ENCODE results near the gene SFTA2. TPM values are rescaled to one million over a fixed set of nuclear protein-coding genes. Genes with fewer than 3 reads are reported as not detected.

Gene SFTA2
- 0.27 TPM in 1 of 5 replicates, not detected in the others for total RNA-seq (2022; extraction: Qiagen RNA extraction)

DNA sequence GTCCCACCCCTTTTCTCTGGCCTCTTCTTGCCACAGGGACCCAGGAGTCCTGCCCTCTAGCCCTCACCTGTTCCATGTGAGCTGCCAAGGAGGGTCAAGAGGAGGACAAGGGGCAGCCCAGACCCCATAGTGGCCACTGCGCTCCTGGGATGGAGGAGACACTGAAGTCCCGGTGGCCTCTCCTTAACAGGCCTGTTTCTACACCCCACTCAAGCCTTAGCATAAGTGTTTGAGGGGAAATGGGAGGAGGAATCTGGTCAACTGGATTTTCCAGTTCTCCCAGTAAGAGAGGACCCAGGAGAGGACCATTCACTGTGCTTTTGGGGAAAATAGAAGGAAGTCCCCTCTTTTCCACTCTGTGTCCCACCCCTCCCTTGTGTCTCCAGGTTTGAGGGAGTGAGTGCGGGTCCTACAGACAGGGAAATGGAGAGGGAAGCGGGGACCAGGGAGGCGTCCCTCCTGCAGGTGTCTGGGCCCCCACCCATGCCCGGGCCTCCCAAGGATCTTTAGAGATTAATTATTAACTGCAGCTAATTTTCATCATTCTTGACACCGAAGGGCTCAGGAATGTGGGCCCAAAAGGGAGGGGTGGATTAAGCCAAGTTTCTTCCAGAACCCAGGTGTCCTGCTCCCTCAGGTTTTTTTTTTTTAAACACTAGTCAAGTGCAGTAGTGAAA is at the start of gene SFTA2:
TSS of gene SFTA2 (minus strand) at position 202 of the 677 bp plus-strand sequence. CDS start at position 128, 74 bp downstream.

DNA sequence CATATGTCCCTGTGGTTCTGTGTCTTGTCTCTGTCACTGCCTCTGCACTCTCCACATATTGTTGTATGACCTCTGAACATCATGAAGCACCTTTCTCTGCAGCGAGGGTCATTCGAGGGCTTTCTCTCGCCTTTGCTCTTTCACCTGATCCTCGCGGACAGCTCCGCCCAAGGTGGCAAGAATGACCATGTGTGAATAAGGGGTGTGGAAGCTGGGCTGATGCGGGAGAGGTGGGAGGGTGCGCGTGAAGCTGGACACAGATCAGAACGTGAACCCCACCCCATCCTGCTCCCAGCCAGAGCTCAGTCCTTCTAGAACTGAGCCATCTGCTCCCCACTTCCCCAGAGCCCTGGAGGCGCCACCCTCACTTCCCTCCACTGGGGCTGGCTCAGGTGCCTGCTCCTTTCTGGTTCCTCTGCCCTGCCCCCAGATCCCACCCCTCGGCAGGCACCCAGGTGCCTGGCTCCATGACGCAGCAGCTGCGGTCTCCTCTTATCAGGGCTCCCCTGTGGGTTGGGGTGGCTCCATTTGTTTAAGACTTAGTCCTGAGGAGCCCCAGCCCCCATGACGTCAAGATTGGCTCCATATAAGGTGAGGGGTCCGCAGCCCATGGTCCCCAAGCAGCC is 8.5 kb upstream of the SFTA2 start, which contains the start of gene MUCL3:
TSS of gene MUCL3 (plus strand) at position 613 of the 626 bp plus-strand sequence. CDS start 27 bp downstream, outside the sequence.

DNA sequence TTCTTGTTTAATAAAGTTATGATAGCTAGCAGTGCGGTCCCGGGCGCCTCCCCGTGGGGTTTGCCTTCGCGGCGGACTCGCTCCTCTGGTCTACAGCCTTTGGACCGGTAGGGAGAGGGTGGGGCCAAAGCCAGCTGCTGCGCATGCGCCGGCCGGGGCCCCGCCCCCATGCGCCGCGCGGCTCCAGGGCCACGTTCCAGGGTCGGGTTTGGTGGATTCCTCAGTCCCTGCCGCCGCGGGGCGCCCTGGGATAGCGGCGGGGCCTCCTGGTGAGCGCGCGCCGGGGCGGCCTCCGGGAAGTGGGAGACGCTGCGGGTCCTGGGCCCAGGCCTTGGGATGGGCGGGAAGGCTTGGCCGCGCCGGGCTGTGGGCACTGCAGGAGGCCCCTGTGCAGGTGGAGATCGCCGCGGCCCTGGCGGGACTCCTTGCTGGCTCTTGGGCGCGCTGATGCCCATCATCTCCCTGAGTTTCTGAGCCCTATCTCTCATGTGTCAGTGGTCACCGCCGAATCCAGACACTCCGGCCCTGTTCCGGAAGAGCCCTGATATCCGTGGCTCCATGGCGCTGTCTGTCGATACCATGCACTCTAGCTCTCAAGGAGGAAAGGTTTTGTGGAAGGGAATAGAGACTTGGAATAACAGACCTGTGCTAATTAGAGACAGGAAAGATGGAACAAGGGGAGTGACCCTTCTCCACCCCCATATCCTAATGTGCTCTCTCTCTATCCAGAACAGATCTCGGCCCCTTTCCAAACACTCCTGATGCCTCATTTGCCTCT is 17.7 kb downstream of the SFTA2 start, which contains the start of gene VARS2:
TSS of gene VARS2 (plus strand) at position 163 of the 778 bp plus-strand sequence. CDS start at position 762, 599 bp downstream.

DNA sequence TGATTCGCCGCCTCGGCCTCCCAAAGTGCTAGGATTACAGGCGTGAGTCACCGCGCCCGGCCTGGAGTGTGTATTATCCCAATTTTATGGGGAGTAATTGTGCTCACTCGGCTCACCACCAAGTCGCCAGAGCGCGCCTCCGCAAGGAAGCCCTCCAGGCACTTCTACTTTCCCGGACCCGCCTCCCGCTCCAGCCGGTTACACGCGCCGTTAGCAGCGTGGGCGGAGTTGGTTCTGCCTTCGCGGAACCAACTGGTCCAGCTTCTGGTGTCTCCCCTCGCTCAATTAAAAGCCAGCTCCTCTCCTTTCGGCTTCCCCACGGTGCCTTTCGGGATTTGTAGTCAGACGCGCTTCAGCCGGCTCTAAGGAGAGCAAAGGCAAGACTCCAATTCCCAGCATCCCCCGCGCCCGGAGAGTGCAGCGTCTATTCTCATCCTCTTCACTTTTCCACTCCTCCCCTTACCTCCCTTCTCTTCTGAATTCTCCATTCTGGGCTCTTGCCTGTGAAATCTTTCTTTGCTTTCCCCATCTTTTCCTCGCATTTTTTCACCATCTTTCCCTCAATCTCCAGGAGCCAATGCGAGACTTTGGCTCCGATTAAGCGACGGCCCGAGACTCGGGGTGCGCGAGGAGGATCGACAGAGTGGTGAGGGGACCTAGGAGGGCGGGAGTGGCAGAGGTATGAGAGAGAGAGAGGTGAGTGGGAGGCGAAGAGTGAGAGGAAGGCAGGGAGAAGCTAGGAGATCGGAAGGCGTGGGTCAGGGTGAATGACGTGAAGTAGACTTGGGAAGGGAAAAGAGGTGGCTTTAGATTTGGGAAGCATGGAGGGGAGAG is 24.0 kb downstream of the SFTA2 start, which contains the start of gene GTF2H4:
TSS of gene GTF2H4 (plus strand) at position 450 of the 834 bp plus-strand sequence.

DNA sequence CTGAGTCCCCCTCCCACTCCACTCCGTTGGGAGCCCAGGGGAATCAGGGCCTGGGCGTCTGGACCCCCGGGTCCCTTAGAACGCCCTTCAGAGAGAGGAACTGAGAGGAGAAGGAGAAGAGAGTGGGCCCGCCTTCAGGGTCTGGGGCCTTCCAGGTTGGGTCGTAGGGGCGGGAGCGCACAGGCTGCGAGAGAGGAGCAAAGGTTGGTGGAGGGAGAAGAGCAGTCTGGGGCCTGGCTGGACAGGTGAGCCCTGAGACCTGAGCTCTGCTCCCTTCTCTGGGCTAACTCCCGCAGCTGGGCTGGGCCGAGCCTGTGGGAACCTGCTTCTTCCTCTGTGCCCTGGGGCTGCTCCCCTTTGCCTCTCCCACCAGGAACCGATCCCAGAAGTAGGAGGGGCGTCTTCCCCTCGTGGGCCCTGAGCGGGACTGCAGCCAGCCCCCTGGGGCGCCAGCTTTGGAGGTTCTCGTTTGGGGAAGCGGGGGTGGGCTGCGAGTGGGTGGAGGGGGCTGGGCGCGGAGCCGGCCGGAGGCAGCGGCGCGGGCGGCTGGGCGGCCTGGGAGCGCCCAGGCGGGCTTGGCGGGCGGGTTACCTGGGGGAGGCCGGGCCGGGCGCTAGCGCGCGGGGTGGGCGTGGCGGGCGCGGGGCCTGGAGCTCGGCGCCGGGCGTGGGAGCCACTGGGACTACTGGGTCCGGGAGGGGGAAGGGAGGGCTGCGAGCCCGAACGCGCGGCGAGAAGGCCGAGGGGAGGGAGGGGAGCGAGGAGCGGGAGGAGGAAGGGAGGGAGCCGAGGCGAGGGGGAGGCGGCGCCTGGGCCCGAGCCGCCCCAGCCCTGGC is 48.1 kb downstream of the SFTA2 start, which contains the start of gene DDR1:
TSS of gene DDR1 (plus strand) at position 835 of the 836 bp plus-strand sequence. CDS start 4,211 bp downstream, outside the sequence.

Other genes starting within 250 kb of the SFTA2 start
- gene PPP1R18, start 245.5 kb downstream of the SFTA2 start, total RNA-seq (2022; extraction: Qiagen RNA extraction), result 41.4 to 47.5 TPM (median 44.5 TPM) in 5 replicates
- gene NRM, start 241.2 kb downstream of the SFTA2 start, total RNA-seq (2022; extraction: Qiagen RNA extraction), result 23.1 to 27.4 TPM (median 25.9 TPM) in 5 replicates
- 14.9 to 21.3 TPM (median 16.4 TPM) in 5 replicates for gene MDC1, start 214.9 kb downstream of the SFTA2 start, total RNA-seq (2022; extraction: Qiagen RNA extraction)
- 822 to 948 TPM (median 905 TPM) in 5 replicates for gene TUBB, start 211.8 kb downstream of the SFTA2 start, total RNA-seq (2022; extraction: Qiagen RNA extraction)
- 84.0 to 102 TPM (median 90.7 TPM) in 5 replicates for gene FLOT1, start 189.5 kb downstream of the SFTA2 start, total RNA-seq (2022; extraction: Qiagen RNA extraction)
- gene IER3, start 187.6 kb downstream of the SFTA2 start, total RNA-seq (2022; extraction: Qiagen RNA extraction), result 48.0 to 79.6 TPM (median 72.7 TPM) in 5 replicates
- gene DDR1, start 47.7 kb downstream of the SFTA2 start, total RNA-seq (2022; extraction: Qiagen RNA extraction), result 51.1 to 64.4 TPM (median 58.1 TPM) in 5 replicates
- 18.1 to 21.8 TPM (median 20.4 TPM) in 5 replicates for gene GTF2H4, start 24.0 kb downstream of the SFTA2 start, total RNA-seq (2022; extraction: Qiagen RNA extraction)
- 11.3 to 16.0 TPM (median 14.6 TPM) in 5 replicates for gene VARS2, start 17.9 kb downstream of the SFTA2 start, total RNA-seq (2022; extraction: Qiagen RNA extraction)
- 0.08 to 0.20 TPM (median 0.12 TPM) in 5 replicates for gene MUCL3, start 8.8 kb upstream of the SFTA2 start, total RNA-seq (2022; extraction: Qiagen RNA extraction)
- not detected in 5 replicates for gene MUC21, start 51.5 kb upstream of the SFTA2 start, total RNA-seq (2022; extraction: Qiagen RNA extraction)
- gene MUC22, start 78.3 kb upstream of the SFTA2 start, total RNA-seq (2022; extraction: Qiagen RNA extraction), result 0.03 TPM in 1 of 5 replicates, not detected in the others
- not detected in 5 replicates for gene C6orf15, start 180.4 kb upstream of the SFTA2 start, total RNA-seq (2022; extraction: Qiagen RNA extraction)
- 4.2 to 5.7 TPM (median 4.4 TPM) in 5 replicates for gene PSORS1C1, start 182.6 kb upstream of the SFTA2 start, total RNA-seq (2022; extraction: Qiagen RNA extraction)
- 0.05 TPM in 1 of 5 replicates, not detected in the others for gene CDSN, start 188.3 kb upstream of the SFTA2 start, total RNA-seq (2022; extraction: Qiagen RNA extraction)
- not detected in 5 replicates for gene PSORS1C2, start 206.9 kb upstream of the SFTA2 start, total RNA-seq (2022; extraction: Qiagen RNA extraction)
- gene CCHCR1, start 225.6 kb upstream of the SFTA2 start, total RNA-seq (2022; extraction: Qiagen RNA extraction), result 6.2 to 7.8 TPM (median 7.3 TPM) in 5 replicates
- gene TCF19, start 226.4 kb upstream of the SFTA2 start, total RNA-seq (2022; extraction: Qiagen RNA extraction), result 13.4 to 15.6 TPM (median 14.8 TPM) in 5 replicates
- 7.2 to 14.5 TPM (median 10.3 TPM) in 5 replicates for gene POU5F1, start 238.5 kb upstream of the SFTA2 start, total RNA-seq (2022; extraction: Qiagen RNA extraction)